GM12878 (cell line): ENCODE results near the gene MARVELD1. TPM values are rescaled to one million over a fixed set of nuclear protein-coding genes. Genes with fewer than 3 reads are reported as not detected.

Source experiments
- ATAC-seq: fragments of 200-7000 bp; cut with Tn5 transposase; 3 replicates; pipeline ENCODE4 v1.9.1; 2020; ENCODE audit warnings: mild to moderate bottlenecking, moderate library complexity
- BruUV-seq: library from RNA; stranded (reverse); fragments of 400-500 nt; replicated peaks from 2 replicates; lab custom pipeline; 2021; lab: Mats Ljungman, UMichigan
- CTCF ChIA-PET: fragments of 300-600 bp; sonication (Branson Sonifier 250); formaldehyde crosslinking; extraction: SDS; loops from one replicate; lab custom pipeline; 2021; ENCODE audit warnings: inconsistent platforms; lab: Yijun Ruan, JAX
- POLR2A ChIA-PET: fragments of 350-600 bp; formaldehyde crosslinking; extraction: SDS; loops from one replicate; lab custom pipeline; 2021; ENCODE audit warnings: inconsistent platforms; lab: Charles Lee
- RAD21 ChIA-PET: fragments of 300-600 bp; sonication (Branson Sonifier 250); formaldehyde crosslinking; loops from one replicate; lab custom pipeline; 2023; ENCODE audit warnings: antibody characterized with exemption; ENCODE audit not compliant: unreplicated experiment; lab: Charles Lee
- SMC1A ChIA-PET: fragments of 300-600 bp; sonication (Branson Sonifier 250); formaldehyde crosslinking; loops from one replicate; lab custom pipeline; 2023; ENCODE audit not compliant: unreplicated experiment, uncharacterized antibody; lab: Charles Lee
- DNase-seq: peaks from one replicate; pipeline ENCODE4 v3.0.0-alpha.2; 2011; ENCODE audit warnings: low read depth, low spot score
- FAIRE-seq: peaks from 3 replicates; lab custom pipeline; 2011; peaks lifted over from hg19 to GRCh38; lab: Jason Lieb, UNC
- H2AFZ ChIP-seq: 2 replicates; pipeline ENCODE4 v1.6.0; 2011; ENCODE audit warnings: low read depth, low read length, control low read depth; ENCODE audit not compliant: control insufficient read depth
- H3K27ac ChIP-seq: 2 replicates; pipeline ENCODE4 v1.5.1; 2011; ENCODE audit warnings: control low read depth; ENCODE audit not compliant: control insufficient read depth, insufficient read depth
- H3K27me3 ChIP-seq, 2 experiments: replicated peaks in 1 of 2; 2 replicates each; pipeline versions ENCODE4 v1.6.0 to v1.6.1; 2011; ENCODE audit warnings: low read length in 1 of 2; ENCODE audit not compliant: control insufficient read depth in 2 of 2, insufficient read depth in 2 of 2
- H3K36me3 ChIP-seq, 2 experiments: 2 replicates each; pipeline ENCODE4 v1.5.1; 2011; ENCODE audit warnings: low read length in 1 of 2; ENCODE audit not compliant: control insufficient read depth in 2 of 2, insufficient read depth in 2 of 2
- H3K4me1 ChIP-seq: 2 replicates; pipeline ENCODE4 v1.6.1; 2011; ENCODE audit warnings: mild to moderate bottlenecking, low read length, moderate library complexity, mixed read lengths; ENCODE audit not compliant: control insufficient read depth, insufficient read depth
- H3K4me2 ChIP-seq: 2 replicates; pipeline ENCODE4 v1.6.0; 2011; ENCODE audit warnings: control low read depth; ENCODE audit not compliant: control insufficient read depth, insufficient read depth
- H3K4me3 ChIP-seq: fragments of 200-600 bp; sonication (generic); 2 replicates; pipeline ENCODE4 v1.5.1; 2016
- H3K79me2 ChIP-seq: 2 replicates; pipeline ENCODE4 v1.6.0; 2011; ENCODE audit warnings: low read length; ENCODE audit not compliant: control insufficient read depth, insufficient read depth
- H3K9ac ChIP-seq: 2 replicates; pipeline ENCODE4 v1.8.0; 2011; ENCODE audit warnings: low read length, control low read depth, mixed read lengths; ENCODE audit not compliant: control insufficient read depth, insufficient read depth
- H3K9me3 ChIP-seq: replicated peaks from 3 replicates; pipeline ENCODE4 v1.5.1; 2011; ENCODE audit warnings: mild to moderate bottlenecking, low read length; ENCODE audit not compliant: control insufficient read depth, insufficient read depth
- H4K20me1 ChIP-seq: 2 replicates; pipeline ENCODE4 v1.6.0; 2011; ENCODE audit not compliant: control insufficient read depth, insufficient read depth
- BCL3 ChIP-seq: IDR thresholded peaks from 2 replicates; pipeline ENCODE4 v1.6.1; 2011; ENCODE audit warnings: borderline replicate concordance, low read depth, mild to moderate bottlenecking, moderate library complexity, low read length; ENCODE audit not compliant: insufficient read depth, poor library complexity, severe bottlenecking
- CREB1 ChIP-seq: IDR thresholded peaks from 2 replicates; pipeline ENCODE4 v1.6.1; 2012; ENCODE audit warnings: low read depth, mild to moderate bottlenecking, inconsistent platforms
- CTCF ChIP-seq, 3 experiments: IDR thresholded peaks in 2 of 3; conservative IDR thresholded peaks in 1 of 3; 2 replicates each; pipeline ENCODE4 v1.5.1; 2011; ENCODE audit warnings: low read depth in 3 of 3, low read length in 3 of 3, mild to moderate bottlenecking in 3 of 3, control low read depth in 2 of 3, moderate library complexity in 2 of 3, inconsistent platforms in 1 of 3, mixed read lengths in 1 of 3; ENCODE audit not compliant: control insufficient read depth in 2 of 3, insufficient read depth in 1 of 3; ENCODE audit errors: extremely low read depth in 1 of 3
- GATAD2B ChIP-seq: fragments of 450-650 bp; conservative IDR thresholded peaks from 2 replicates; pipeline ENCODE4 v1.6.1; 2017; ENCODE audit warnings: low read depth, mild to moderate bottlenecking, moderate library complexity
- IRF3 ChIP-seq: fragments of 450-650 bp; IDR thresholded peaks from 2 replicates; pipeline ENCODE4 v1.6.1; 2014; ENCODE audit warnings: mild to moderate bottlenecking
- MEF2A ChIP-seq: IDR thresholded peaks from 2 replicates; pipeline ENCODE4 v1.6.1; 2011; ENCODE audit warnings: low read depth, mild to moderate bottlenecking, low read length, moderate library complexity; ENCODE audit not compliant: insufficient read depth
- NRF1 ChIP-seq: conservative IDR thresholded peaks from 2 replicates; pipeline ENCODE4 v1.6.1; 2011; ENCODE audit warnings: mild to moderate bottlenecking, low read depth, low read length, improper control_type of control experiment
- PML ChIP-seq: IDR thresholded peaks from 2 replicates; pipeline ENCODE4 v1.6.1; 2012; ENCODE audit warnings: low read length, inconsistent platforms
- POLR2AphosphoS2 ChIP-seq: IDR thresholded peaks from 2 replicates; pipeline ENCODE4 v1.6.1; 2011; ENCODE audit warnings: low read depth, mild to moderate bottlenecking, low read length, improper control_type of control experiment, moderate library complexity
- RCOR1 ChIP-seq: conservative IDR thresholded peaks from 2 replicates; pipeline ENCODE4 v1.6.1; 2012; ENCODE audit warnings: low read depth, low read length, improper control_type of control experiment
- ZBTB33 ChIP-seq: fragments of 450-650 bp; IDR thresholded peaks from 2 replicates; pipeline ENCODE4 v1.6.1; 2017; ENCODE audit warnings: mild to moderate bottlenecking
- ZNF622 ChIP-seq: fragments of 450-650 bp; IDR thresholded peaks from 2 replicates; pipeline ENCODE4 v1.6.1; 2017; ENCODE audit warnings: mild to moderate bottlenecking, inconsistent platforms
- WGBS: methylation state at CpG from one replicate; pipeline ENCODE4 v1.1.6; 2016; ENCODE audit warnings: low lambda C conversion rate; ENCODE audit not compliant: insufficient replicate concordance, insufficient coverage; ENCODE audit errors: missing lambda C conversion rate; 5-methylcytosine and 5-hydroxymethylcytosine counted together
- in situ Hi-C: fragments of 300-500 bp; cut with MboI; formaldehyde crosslinking; loops from 9 replicates; pipeline ENCODE4 v1.14.3; 2018; ENCODE audit warnings: mixed read lengths
- intact Hi-C: fragments of 100-400 bp; cut with micrococcal nuclease; formaldehyde crosslinking; loops from one replicate; pipeline ENCODE4 v1.14.2; 2022; ENCODE audit not compliant: unreplicated experiment
- polyA plus RNA-seq, 11 experiments: library from polyadenylated mRNA; depleted of rRNA in 4 of 11; unstranded in 6 of 11; stranded (reverse) in 5 of 11; fragments of >200 nt; fragmentation: Nextera tagmentation in 4 of 11; fragmentation: Illumina TruSeq in 1 of 11; extraction: Ambion mirVana in 4 of 11; extraction: Trizol in 1 of 11; gene quantifications; 1 replicate in 1 of 11; 2 replicates in 10 of 11; pipeline versions ENCODE4 v1.2.1 to v1.2.3, GENCODE V29; 2011 to 2016; ENCODE audit warnings: inconsistent platforms in 2 of 11, missing spikeins in 2 of 11, low read depth in 1 of 11
- total RNA-seq, 4 experiments: library from RNA; depleted of rRNA in 3 of 4; stranded (reverse); fragments of >200 nt in 3 of 4; fragmentation: Illumina TruSeq in 1 of 4; extraction: Trizol in 1 of 4; gene quantifications; 2 replicates each; pipeline versions ENCODE4 v1.2.1 to v1.2.3, GENCODE V29; 2013 to 2021

MARVELD1 gene
- total and polyA plus RNA-seq, 10 of the 15 experiments (the other 5 are each of a cell fraction or from before 2014, with no cell fraction given): 0.54 to 8.4 (median 3.2) TPM

- RAD21 ChIA-PET: interaction anchor here (0.7 to 2.6 kb wide), 6 partner anchors 21 to 57 kb away, joined by 3 to 10 read pairs (median 7); partner anchors contain the start of gene AVPI1
- no peak overlapping the region for H3K4me3 ChIP-seq
- H3K27ac ChIP-seq: no peak overlapping the region
- peaks cover 14% of the 10 kb centered on the region for H3K79me2 ChIP-seq
- no TSS peak for BruUV-seq
- in situ Hi-C loops (loop anchor here (5.0 kb wide), 1 partner anchor 56 kb away; no protein-coding TSS in a partner anchor), intact Hi-C loops (no loop called here)
- TF ChIP-seq GATAD2B (no peak), MEF2A (no peak), PML (no peak), NRF1 (no peak), CTCF (IDR thresholded peaks at IDR 0.05 in 2 of 3, conservative IDR thresholded peaks at IDR 0.05 in 1 of 3; ENCODE audit: control insufficient read depth in 2 of 3, extremely low read depth in 1 of 3, insufficient read depth in 1 of 3, low read depth in 3 of 3, low read length in 3 of 3) (no peak), RCOR1 (no peak), ZBTB33 (no peak), IRF3 (no peak), CREB1 (no peak), POLR2AphosphoS2 (no peak), ZNF622 (no peak), BCL3 (no peak)
- no peak for ATAC-seq
- no peak overlapping the region for H2AFZ ChIP-seq
- no peak for DNase-seq
- POLR2A ChIA-PET: interaction anchor here (0.6 to 0.7 kb wide), 2 partner anchors 28 to 388 kb away, joined by 3 to 5 read pairs; no protein-coding TSS in a partner anchor
- no peaks in the 10 kb centered on the region; a peak in 1 of 4 replicates for H3K36me3 ChIP-seq
- H3K9me3 ChIP-seq: no peaks in the 10 kb centered on the region; the same call in 2 of the 3 replicates
- 47% methylated on average over 4 of the region's 5 CpGs for whole genome bisulfite sequencing
- H4K20me1 ChIP-seq: no peaks in the 10 kb centered on the region
- no peak for FAIRE-seq
- peaks cover 6% of the 10 kb centered on the region for H3K4me1 ChIP-seq
- no peak overlapping the region for H3K4me2 ChIP-seq
- no peaks in the 10 kb centered on the region for H3K27me3 ChIP-seq
- H3K9ac ChIP-seq: no peak overlapping the region
- CTCF ChIA-PET: interaction anchor here (1.3 to 21.5 kb wide), 9 partner anchors 9 to 55 kb away, joined by 3 to 416 read pairs (median 7); partner anchors contain the start of genes AVPI1 and MARVELD1
- SMC1A ChIA-PET: interaction anchor here (2.5 to 4.5 kb wide), 4 partner anchors 24 to 57 kb away, joined by 7 to 28 read pairs (median 20); partner anchors contain the start of gene AVPI1
These were observed 19.7 kb downstream of the MARVELD1 start for GRCh38 chr10:97733256-97733655.
